Stimulated activated naive B cell treated with anti-CD40 and anti-IgM and Interleukin-4, amounts not matched to agents 10 μg/mL and 1 μg/mL and 100 μg/mL, for 72 hours (primary cell): ENCODE results near the gene SLC22A2.
A peak's percentile ranks its signal among the peaks of the same experiment; 100 is the strongest.

Experiments used
- ATAC-seq, 2 donors: fragments of 150-1000 bp; cut with Tn5 transposase; replicated peaks; 2 replicates each; pipeline ENCODE4 v1.10.0; 2021; ENCODE audit warnings: moderate library complexity in 1 of 2
- DNase-seq: peaks from one replicate; pipeline ENCODE4 v3.0.0; 2021
- H3K27ac Mint-ChIP-seq: one replicate; pipeline ENCODE4 v1.8.0; 2022; ENCODE audit warnings: mild to moderate bottlenecking, mixed read lengths
- H3K27me3 Mint-ChIP-seq, 2 donors: one replicate each; pipeline ENCODE4 v1.8.0; 2022; ENCODE audit warnings: mixed read lengths in 2 of 2
- H3K36me3 Mint-ChIP-seq, 2 donors: one replicate each; pipeline ENCODE4 v1.8.0; 2022; ENCODE audit warnings: mixed read lengths in 2 of 2, mild to moderate bottlenecking in 1 of 2
- H3K4me1 Mint-ChIP-seq, 2 donors: one replicate each; pipeline ENCODE4 v1.8.0; 2022; ENCODE audit warnings: mixed read lengths in 2 of 2, mild to moderate bottlenecking in 1 of 2
- H3K4me3 Mint-ChIP-seq, 2 donors: one replicate each; pipeline ENCODE4 v1.8.0; 2022; ENCODE audit warnings: mild to moderate bottlenecking in 2 of 2, mixed read lengths in 2 of 2, moderate library complexity in 1 of 2
- H3K9me3 Mint-ChIP-seq, 2 donors: one replicate each; pipeline ENCODE4 v1.8.0; 2022; ENCODE audit warnings: mixed read lengths in 2 of 2, mild to moderate bottlenecking in 1 of 2

Gene SLC22A2

DNA sequence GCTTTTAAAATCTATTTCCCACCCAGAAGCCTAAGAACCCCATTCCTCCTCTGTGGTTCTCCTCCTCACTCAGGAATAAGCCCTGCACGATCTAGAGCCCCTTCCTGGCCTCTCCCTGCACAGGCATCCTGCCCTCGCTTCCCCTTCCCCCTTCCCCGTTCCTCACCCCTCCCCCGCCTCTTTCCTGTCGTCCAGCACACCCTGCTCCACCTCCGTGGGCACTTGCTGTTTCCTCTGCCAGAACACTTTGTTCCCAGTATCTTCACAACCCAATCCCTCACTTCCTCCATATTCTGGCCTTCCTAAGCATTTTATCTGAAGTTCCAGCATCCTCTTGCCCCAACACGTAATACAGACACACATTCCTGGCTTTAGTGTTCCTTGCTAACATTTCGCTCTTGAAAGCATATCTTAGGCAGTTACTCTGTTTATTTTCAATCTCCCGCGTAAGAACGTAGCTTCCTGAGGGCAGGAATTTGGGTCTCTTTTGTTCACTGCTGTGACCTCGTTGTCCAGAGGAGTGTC lies 20.2 kb upstream of the SLC22A2 start:
- H3K4me1 Mint-ChIP-seq = no peaks in the 10 kb centered on the region
- no peak for ATAC-seq
- no peak for DNase-seq
- no peaks in the 10 kb centered on the region for H3K36me3 Mint-ChIP-seq
- H3K9me3 Mint-ChIP-seq = no peaks in the 10 kb centered on the region
- no peak overlapping the region for H3K4me3 Mint-ChIP-seq
- H3K27me3 Mint-ChIP-seq = no peaks in the 10 kb centered on the region
- H3K27ac Mint-ChIP-seq = no peak overlapping the region

DNA sequence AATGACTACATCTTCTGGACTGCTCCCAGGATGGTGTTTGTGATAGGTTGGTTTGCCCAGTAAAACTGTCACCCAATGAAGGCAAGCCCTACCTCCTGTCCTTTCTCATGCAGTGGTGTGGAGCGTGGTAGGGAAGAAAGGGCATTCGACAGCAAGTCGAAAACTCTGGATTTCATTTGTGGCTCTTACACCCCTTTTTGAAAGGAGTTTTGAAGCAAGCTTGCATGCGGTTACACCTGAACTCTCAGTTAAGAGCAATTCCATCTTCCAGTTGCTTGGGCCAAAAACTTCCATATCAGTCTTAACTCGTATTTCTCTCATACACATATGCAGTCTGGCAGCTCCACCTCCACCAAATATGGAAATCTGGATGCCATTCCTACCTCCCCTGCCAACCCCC lies 19.7 kb upstream of the SLC22A2 start:
- Mint-ChIP-seq H3K27ac (no peak overlapping the region), H3K4me3 (no peak overlapping the region), H3K9me3 (no peaks in the 10 kb centered on the region), H3K27me3 (no peaks in the 10 kb centered on the region), H3K4me1 (no peaks in the 10 kb centered on the region), H3K36me3 (no peaks in the 10 kb centered on the region)
- ATAC-seq (no peak), DNase-seq (no peak)

DNA sequence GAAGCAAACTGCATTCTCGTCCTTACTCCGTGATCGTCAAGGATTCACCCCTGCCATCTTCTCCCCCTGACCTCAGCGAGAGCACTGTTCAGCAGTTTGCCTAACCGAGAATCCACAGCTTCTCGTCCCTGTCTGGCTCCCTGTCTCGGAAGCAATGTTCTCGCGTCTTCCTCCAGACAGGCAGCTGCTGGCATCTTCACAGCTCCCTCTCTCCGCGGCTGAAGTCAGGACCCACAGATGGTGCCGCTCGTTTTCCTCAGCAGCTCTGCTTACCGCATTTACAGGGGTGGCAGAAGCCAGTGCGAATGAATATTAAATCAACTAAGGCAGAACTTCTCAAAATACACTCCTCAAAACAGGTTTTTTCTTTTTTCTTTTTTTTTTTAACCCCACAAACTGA lies 18.9 kb upstream of the SLC22A2 start:
- Mint-ChIP-seq H3K4me1 (no peaks in the 10 kb centered on the region), H3K27me3 (no peaks in the 10 kb centered on the region), H3K27ac (no peak overlapping the region), H3K9me3 (no peaks in the 10 kb centered on the region), H3K36me3 (no peaks in the 10 kb centered on the region), H3K4me3 (no peak overlapping the region)
- ATAC-seq (no peak), DNase-seq (no peak)

DNA sequence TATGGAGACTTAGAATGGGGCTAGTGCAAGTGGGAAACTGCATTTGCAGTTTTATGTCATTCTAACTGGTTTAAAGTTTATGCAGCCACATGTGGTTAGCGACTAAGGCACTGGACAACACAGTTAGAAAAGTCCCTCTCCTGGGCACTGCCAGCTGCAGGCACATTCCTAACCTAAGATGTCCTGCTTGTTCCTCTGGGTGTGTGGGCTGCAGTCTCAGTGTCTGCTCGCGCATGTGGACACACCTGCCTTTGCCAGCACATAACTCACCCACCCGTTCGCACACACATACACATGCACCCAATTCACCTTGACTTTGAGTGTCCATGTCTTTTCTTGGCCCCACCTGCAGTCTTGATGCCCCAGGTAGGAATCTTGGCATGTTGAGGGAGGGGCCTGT lies 18.5 kb upstream of the SLC22A2 start:
- Mint-ChIP-seq H3K9me3 (no peaks in the 10 kb centered on the region), H3K36me3 (no peaks in the 10 kb centered on the region), H3K4me1 (no peaks in the 10 kb centered on the region), H3K4me3 (no peak overlapping the region), H3K27ac (no peak overlapping the region), H3K27me3 (no peaks in the 10 kb centered on the region)
- DNase-seq (no peak), ATAC-seq (peak in 1 of 2 donors; percentile 10)

DNA sequence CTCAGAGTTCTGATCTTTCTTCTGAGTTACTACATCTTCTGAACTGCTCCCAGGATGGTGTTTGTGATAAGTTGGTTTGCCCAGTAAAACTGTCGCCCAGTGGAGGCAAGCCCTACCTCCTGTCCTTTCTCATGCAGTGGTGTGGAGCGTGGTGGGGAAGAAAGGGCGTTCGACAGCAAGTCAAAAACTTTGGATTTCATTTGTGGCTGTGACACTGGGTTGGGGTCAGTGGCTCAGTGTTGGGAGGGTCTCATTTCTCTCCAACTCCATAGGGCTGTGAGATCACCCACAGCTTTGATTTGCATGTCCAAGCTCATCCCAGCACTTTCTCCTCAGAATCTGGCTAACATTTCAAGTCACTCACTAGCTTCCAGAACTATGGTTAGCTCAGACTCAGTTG lies 17.5 kb upstream of the SLC22A2 start:
- no peak for ATAC-seq
- Mint-ChIP-seq H3K4me1 (no peaks in the 10 kb centered on the region), H3K9me3 (no peaks in the 10 kb centered on the region), H3K27me3 (no peaks in the 10 kb centered on the region), H3K27ac (no peak overlapping the region), H3K4me3 (no peak overlapping the region), H3K36me3 (no peaks in the 10 kb centered on the region)
- DNase-seq = no peak

DNA sequence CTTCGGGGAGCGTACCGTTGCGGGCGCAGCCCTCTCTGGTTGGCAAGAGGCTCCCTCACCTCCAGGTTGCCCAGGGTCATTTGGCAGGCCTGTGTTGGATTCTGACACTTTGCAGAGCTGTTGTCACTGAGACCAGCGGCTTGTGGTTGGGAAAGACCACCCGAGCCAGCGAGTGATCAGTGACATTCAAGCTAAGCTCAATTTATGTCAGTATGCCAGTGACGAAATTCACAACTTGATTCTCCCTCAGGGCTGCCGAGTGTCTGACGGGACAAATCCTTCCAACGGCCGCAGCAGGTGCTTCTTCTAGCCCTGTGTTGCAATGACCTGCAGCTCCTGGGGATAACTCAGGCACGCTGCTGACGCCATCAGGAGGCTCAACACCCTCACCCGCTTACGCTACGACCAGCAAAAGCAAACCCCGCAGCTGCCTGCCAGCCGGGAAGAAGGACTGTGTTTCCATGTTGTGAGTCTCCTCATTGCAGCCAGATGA lies 16.9 kb upstream of the SLC22A2 start:
- Mint-ChIP-seq H3K27me3 (no peaks in the 10 kb centered on the region), H3K4me3 (no peak overlapping the region)

DNA sequence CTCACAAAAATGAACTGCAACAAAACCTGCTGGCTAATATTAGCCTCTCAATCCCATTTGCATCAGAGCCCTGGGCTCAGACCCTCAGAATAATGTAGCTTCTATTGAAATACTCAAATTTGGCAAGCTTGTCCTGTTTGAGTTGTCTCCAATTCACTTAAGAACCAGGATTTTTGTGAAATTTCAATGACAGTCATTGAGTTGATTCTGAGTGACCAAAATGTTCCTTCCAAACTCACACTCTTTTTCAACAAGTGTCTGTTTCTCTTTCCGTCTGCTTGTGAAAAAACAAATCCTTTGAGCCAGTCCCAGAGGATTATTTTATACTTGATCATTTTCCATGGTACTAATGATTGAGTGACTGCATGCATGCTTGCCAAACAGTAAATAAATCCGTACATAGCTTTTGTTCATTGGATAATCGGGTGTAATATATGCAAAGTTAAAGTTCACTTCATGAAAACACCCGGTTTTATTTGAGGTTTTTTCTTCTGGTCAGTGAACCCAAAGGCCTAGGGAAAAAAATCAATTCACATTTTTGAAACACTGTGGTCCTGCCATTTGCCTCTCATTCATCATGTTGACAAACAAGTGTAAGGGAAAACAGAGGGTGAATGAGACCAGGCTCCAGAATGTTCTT lies 16.4 kb upstream of the SLC22A2 start:
- ATAC-seq = no peak
- Mint-ChIP-seq H3K4me3 (no peak overlapping the region), H3K4me1 (no peaks in the 10 kb centered on the region), H3K27me3 (no peaks in the 10 kb centered on the region), H3K36me3 (no peaks in the 10 kb centered on the region), H3K9me3 (no peaks in the 10 kb centered on the region), H3K27ac (no peak overlapping the region)
- DNase-seq = no peak

More for the DNA sequence above, 16.9 kb upstream of the SLC22A2 start:
- Mint-ChIP-seq H3K4me1 (no peaks in the 10 kb centered on the region), H3K36me3 (no peaks in the 10 kb centered on the region), H3K27ac (no peak overlapping the region), H3K9me3 (no peaks in the 10 kb centered on the region)
- DNase-seq = no peak
- ATAC-seq = no peak

DNA sequence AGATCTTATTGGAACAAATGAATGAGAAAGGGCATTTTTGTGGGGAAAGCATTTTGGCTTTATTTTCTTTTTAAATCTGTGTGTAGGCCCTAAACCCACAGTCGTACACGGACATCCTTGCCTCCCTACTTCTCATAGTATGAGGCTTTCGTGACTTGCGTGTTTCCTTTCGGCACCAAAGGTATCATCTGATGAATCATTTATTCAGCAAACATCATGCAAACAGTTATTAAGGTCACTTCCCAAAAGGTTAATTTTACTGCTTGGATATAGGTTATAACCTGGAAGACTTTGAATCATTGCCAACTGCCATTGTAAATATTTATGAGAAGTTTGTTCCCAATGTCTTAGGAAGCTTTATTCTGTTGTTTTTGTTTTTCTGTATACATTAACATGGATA lies 15.1 kb upstream of the SLC22A2 start:
- no peaks in the 10 kb centered on the region for H3K4me1 Mint-ChIP-seq
- H3K9me3 Mint-ChIP-seq = no peaks in the 10 kb centered on the region
- no peaks in the 10 kb centered on the region for H3K27me3 Mint-ChIP-seq
- no peak for DNase-seq
- no peaks in the 10 kb centered on the region for H3K36me3 Mint-ChIP-seq
- H3K4me3 Mint-ChIP-seq = no peak overlapping the region
- no peak for ATAC-seq
- no peak overlapping the region for H3K27ac Mint-ChIP-seq

DNA sequence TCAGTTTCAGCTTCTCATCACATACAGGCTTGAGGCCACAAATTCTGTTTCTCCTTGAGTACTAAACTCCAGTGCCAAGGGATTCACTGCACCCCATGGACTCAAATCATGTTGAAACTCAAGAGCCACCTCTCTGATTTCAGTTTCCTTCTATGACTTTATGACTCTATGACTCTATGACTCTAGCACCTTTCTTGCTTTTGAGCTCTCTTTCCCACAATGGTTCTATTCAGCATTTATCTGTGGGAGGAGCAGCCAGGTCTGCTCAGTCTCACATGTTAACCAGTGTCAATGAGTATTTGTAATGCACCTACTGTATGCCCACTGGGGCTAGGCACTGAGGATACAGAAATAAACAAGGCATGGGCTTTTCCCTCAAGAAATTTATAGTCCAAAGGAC lies 14.6 kb upstream of the SLC22A2 start:
- H3K27me3 Mint-ChIP-seq = no peaks in the 10 kb centered on the region
- H3K36me3 Mint-ChIP-seq = no peaks in the 10 kb centered on the region
- H3K9me3 Mint-ChIP-seq = no peaks in the 10 kb centered on the region
- H3K4me1 Mint-ChIP-seq = no peaks in the 10 kb centered on the region
- ATAC-seq = no peak
- no peak overlapping the region for H3K27ac Mint-ChIP-seq
- DNase-seq = no peak
- no peak overlapping the region for H3K4me3 Mint-ChIP-seq

DNA sequence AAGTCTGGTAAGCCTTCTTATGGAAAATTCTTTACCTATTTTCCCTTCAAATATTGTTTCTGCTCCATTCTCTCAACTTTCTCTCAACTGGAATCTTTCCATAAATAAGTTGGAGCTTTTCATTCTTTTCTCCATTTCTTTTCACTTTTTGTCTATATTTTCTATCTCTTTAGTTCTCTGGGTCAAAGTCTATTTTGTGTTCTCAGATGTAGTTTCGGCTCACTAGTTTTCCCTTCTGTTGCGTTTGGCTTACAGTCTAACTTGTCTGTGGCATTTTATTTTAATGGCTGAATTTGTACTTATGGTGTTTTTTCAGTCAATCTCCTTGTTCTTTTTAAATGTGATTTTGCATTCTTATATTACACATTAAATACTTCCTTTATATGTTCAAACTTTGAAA lies 14.1 kb upstream of the SLC22A2 start:
- no peak for DNase-seq
- Mint-ChIP-seq H3K4me1 (no peaks in the 10 kb centered on the region), H3K36me3 (no peaks in the 10 kb centered on the region), H3K4me3 (no peak overlapping the region), H3K9me3 (no peaks in the 10 kb centered on the region), H3K27me3 (no peaks in the 10 kb centered on the region), H3K27ac (no peak overlapping the region)
- no peak for ATAC-seq

DNA sequence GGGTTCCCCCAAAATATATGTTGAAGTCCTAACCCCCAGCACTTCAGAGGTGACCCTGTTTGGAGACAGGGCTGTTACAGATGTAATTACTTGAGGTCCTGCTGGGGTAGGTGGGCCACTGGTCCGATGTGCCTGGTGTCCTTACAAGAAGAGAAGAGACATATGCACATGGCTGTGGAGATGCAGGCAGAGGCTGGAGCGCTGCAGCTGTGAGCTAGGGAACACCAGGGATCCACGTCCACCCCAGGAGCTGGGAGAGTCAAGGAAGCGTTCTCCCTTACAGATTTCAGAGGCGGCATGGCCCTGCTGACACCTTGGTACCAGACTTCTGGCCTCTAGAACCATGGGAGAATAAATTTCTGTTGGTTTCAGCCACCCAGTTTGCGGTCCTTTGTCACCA lies 11.7 kb upstream of the SLC22A2 start:
- Mint-ChIP-seq H3K4me1 (peaks cover 0 to 3% of the 10 kb centered on the region in 2 donors), H3K27ac (no peak overlapping the region), H3K4me3 (no peak overlapping the region), H3K27me3 (peaks cover 0 to 4% of the 10 kb centered on the region in 2 donors), H3K36me3 (no peaks in the 10 kb centered on the region), H3K9me3 (no peaks in the 10 kb centered on the region)
- DNase-seq (no peak), ATAC-seq (no peak)

DNA sequence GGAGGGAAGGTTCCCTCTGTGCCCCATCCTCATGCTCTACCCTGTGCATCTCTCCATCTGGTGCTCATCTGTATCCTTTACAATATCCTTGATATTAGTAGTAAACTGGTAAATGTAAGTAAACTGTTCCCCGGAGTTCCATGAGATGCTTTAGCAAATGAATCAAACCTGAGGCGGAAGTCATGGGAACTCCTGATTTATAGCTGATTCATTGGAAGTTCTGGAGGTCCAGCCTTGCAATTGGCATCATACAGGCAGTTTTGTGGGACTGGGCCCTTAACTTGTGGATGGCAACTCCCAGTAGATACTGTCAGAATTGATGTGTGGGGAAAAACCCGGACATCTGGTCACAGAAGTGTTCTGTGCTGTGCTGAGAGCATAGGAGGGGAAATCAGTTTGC lies 11.2 kb upstream of the SLC22A2 start:
- peaks cover 0 to 4% of the 10 kb centered on the region in 2 donors for H3K27me3 Mint-ChIP-seq
- no peaks in the 10 kb centered on the region for H3K9me3 Mint-ChIP-seq
- peaks cover 0 to 3% of the 10 kb centered on the region in 2 donors for H3K4me1 Mint-ChIP-seq
- H3K27ac Mint-ChIP-seq = no peak overlapping the region
- H3K36me3 Mint-ChIP-seq = no peaks in the 10 kb centered on the region
- DNase-seq (no peak), ATAC-seq (no peak)
- H3K4me3 Mint-ChIP-seq = no peak overlapping the region

DNA sequence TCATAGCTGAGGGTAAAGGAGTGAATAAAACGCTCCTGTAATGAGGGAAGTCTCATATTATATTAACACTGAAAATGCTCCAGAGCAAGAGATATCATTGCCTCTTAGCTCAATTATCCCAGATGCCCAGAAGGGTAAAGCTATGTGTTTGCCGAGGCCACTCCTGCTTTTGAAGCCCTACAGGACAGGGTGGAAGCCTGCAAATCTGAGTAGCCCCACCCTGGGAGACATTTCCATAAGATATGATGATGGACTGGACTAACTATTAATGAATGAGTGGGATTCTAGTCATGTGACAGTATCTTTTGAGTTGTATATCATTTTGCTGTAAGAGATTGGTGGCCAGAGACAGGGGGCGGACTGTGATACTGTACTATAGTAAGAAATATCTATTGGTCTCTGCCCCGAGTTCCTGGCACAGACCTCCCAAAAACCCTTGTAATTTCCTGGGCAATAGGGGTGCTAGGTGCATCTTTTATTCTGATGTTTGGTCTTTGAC lies 10.5 kb upstream of the SLC22A2 start:
- Mint-ChIP-seq H3K36me3 (no peaks in the 10 kb centered on the region), H3K27ac (no peak overlapping the region), H3K27me3 (peaks cover 0 to 4% of the 10 kb centered on the region in 2 donors), H3K9me3 (no peaks in the 10 kb centered on the region), H3K4me1 (peaks cover 0 to 3% of the 10 kb centered on the region in 2 donors), H3K4me3 (no peak overlapping the region)
- DNase-seq (no peak), ATAC-seq (no peak)

DNA sequence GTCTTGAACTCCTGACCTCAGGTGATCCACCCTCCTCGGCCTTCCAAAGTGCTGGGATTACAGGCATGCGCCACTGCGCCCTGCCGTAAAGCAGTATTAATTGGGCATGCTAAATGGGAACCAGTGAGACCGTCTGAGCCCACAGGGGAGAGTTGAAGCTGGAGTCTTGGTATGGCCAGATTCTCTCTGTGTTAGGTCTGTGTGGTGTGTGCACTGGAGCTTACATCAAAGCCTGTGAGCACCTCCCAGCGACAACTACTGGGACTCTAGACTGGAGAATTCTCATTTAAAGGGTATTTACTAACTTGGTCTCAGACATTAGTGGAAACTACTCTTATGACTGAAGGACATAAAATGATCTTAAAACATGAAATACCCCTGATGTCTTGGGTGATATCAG lies 8.5 kb upstream of the SLC22A2 start:
- Mint-ChIP-seq H3K27ac (no peak overlapping the region), H3K4me1 (peaks cover 0 to 3% of the 10 kb centered on the region in 2 donors), H3K36me3 (no peaks in the 10 kb centered on the region), H3K9me3 (no peaks in the 10 kb centered on the region), H3K4me3 (no peak overlapping the region), H3K27me3 (peaks cover 0 to 4% of the 10 kb centered on the region in 2 donors)
- ATAC-seq = no peak
- DNase-seq = no peak

DNA sequence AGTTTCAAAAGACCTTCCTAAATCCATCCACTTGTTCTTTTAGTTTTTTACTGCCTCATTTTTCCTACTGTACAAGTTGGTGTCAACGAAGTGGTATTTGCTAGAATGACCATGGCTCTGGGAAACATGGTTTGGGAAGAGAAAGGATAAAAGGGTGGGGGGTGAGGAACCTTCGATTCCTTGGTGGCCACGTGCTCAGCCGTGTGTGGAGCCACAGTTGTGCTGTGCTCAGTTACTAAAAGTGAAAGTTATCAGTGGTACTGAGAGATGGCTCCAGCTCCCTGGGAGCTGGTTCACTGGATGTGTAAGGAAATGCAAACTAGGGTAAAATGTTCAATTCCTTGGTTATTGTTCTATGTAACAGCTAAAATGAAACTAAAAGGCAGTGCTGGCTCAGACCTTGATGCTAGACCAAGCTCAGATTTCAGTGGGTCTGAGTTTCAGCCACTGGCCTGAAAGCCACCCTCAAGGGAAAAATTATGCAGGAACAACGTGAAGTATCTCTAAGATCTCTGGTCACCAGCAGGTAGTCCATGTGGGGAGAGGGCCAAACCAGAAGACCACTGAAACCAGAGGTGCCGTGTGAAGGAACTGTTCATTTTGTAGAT lies 7.4 kb upstream of the SLC22A2 start:
- ATAC-seq (no peak), DNase-seq (no peak)
- peaks cover 0 to 4% of the 10 kb centered on the region in 2 donors for H3K27me3 Mint-ChIP-seq
- no peaks in the 10 kb centered on the region for H3K36me3 Mint-ChIP-seq
- H3K27ac Mint-ChIP-seq = no peak overlapping the region
- no peaks in the 10 kb centered on the region for H3K9me3 Mint-ChIP-seq
- peaks cover 0 to 3% of the 10 kb centered on the region in 2 donors for H3K4me1 Mint-ChIP-seq
- H3K4me3 Mint-ChIP-seq = no peak overlapping the region
